GM21367 (cell line): ENCODE measurements around the gene OSBP2.
"Not testable (repeated sequence)": the region's sequence is repeated elsewhere in the genome, so short reads cannot be mapped to it uniquely, and the experiment has no call there.

Experiments
- ATAC-seq: cut with Tn5 transposase; IDR thresholded peaks from one replicate; pipeline ENCODE4 v1.9.1; 2021; ENCODE audit not compliant: unreplicated experiment

OSBP2 gene

DNA sequence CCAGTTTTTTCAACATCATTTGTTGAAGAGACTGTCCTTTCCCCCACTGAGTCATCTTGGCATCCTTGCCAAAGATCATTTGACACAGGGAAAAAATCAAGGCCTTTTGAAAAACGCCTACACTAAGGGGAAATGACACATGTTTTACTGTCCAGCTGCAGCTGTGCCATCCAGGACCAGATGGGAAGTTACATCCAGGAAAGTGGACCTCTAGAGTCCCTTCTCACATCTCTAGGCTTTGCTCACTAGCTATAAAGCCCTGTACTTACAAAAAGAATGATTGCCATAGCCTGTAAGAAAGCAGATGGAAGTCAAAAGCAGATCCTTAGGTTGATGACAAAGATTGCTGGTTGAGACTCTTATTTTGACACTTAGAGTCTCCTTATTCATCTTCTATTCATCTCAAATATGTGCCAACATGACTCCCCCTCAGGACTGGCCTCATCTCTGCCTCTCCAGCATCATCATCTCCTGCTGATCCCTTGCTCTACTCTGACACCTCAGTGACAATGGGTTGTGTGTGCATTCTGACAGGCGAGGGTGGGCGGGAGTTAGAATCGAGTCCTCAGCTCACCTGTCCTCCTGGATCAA, 22.8 kb downstream of the OSBP2 start:
- ATAC-seq = no peak

DNA sequence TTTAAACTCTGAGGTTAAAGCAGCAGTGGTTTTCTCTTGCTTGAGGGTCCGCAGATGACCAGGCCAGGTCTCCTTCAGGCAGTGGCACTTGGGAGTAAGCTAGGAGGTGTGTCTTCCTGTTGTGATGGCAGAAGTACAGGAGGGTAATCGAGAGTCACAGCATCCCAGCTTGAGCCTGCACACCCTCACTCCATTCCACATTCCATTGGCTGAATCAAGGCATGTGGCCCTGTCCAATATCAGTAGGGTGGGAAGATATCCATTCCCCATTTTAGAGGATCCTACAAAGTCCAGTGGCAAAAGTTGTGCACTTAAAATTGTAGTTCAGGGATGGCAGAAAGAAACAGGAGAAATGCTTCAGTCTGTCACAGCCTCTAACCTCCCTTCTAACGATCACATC, 23.3 kb downstream of the OSBP2 start:
- ATAC-seq = no peak

DNA sequence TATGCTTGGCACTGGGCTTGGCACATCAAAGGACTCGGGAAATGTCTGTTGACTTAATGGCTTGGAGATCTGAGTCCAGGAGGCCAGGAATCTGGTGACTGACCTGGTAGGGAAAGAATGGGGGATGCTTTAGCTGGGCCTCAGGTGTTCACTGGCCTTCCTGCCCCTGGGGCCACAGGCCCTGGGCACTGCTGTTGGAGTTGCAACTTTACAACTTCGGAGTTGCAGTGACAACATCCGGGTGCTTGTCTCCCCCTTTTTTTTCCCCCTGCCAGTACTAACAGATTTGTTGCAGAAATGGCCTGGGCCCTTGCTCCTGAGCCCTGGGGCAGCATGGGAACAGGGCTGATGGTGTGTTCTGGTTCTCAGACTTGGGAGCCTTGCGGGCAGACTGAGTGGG, 23.8 kb downstream of the OSBP2 start:
- no peak for ATAC-seq

DNA sequence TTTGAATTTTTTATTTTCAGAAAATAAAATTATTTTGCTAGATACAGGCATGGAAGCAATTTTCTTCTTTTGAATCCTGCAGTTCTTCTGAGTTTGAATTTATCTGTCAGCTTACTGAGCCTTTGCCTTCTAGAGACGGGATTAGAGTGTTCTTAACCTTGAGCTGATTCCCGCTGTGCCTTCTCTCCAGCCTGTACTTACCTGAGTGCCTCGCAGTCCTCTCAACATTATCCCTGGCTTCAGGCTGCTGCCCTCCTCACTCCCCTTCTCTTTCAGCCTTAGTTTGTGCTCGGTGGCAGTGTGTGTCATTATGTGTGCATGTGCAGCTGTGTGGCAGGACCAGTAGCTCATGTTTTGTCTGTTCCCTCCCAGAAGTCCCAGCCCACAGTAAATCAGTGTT, 24.3 kb downstream of the OSBP2 start:
- no peak for ATAC-seq

DNA sequence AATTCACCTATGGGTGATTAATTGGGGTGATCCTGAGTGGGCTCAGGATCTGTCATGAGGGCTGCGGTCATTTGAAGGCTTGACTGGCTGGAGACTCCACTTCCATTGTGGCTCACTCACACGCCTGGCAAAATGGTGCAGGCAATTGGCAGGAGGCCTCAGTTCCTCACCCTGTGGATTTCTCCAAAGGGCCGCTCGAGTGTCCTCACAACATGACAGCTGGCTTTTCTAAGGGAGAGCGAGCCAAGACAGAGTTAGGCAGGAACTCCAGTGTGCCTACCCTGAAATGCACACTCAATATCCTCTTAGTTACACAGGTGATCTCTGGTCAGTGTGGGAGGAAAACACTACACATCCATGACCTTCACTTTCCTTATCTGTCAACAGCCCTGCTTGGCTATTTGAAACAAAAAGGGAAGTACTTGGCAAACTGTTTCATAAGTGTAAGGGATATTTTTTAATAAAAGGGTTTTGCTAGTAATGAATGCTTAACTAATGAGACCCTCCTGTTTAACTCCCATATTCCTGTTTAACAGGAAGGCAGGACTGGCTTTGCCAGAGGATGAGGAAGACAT, 25.7 kb downstream of the OSBP2 start:
- ATAC-seq = no peak

DNA sequence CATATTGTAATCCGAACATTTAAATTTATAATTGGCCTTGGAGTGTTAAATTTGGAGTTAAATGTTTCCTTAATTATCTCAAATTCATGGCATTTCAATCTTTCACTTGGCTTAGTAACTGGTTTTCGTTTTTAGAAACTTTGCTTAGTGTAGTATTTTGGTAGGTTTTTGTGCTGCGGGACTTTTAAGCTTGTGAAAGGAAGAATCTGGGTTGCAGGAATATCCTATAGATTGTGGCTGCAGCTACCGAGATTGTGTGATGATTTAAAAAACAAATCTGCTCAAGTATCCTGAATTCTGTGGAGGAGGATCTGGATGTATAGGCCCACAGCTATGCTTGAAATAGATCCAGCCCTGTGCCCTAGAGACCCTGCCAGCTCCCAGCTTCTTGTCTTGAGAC, 27.1 kb downstream of the OSBP2 start:
- ATAC-seq = no peak

DNA sequence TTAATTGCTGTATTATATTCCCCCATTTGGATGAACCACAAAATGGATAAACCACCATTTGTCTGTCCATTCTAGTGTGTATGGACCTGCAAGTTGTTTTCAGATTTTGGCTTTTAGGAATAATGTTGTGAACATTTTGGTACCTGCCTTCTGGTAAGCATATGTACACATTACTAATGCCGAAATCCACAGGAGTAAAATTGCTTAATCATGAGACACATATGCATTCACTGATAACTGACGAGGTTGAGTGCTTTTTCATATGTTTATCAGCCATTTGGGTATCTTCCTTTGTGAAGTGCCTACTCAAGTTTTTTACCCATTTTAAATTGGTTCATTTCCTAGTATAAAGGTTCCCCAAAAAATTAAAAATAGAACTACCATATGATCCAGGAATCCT, 34.2 kb downstream of the OSBP2 start:
- no peak for ATAC-seq

DNA sequence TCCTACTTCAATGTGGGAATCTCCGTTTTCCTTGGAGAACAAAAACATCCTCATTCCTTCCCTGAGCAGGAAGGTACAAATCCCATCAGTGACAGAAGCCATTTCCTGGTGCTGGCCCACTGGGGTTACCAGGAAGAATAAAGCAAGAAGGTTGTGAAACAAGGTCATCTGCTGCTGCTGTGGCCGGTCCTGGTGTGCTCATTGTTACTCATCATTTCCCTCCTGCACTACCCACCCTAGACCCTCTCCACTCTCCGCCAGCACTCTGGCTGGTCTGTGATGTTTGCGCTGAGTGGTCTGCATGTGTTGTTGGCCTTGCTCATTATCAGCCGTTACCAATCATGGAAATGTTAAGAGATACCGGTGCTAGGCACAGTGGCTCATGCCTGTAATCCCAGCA, 37.0 kb downstream of the OSBP2 start:
- ATAC-seq = no peak

DNA sequence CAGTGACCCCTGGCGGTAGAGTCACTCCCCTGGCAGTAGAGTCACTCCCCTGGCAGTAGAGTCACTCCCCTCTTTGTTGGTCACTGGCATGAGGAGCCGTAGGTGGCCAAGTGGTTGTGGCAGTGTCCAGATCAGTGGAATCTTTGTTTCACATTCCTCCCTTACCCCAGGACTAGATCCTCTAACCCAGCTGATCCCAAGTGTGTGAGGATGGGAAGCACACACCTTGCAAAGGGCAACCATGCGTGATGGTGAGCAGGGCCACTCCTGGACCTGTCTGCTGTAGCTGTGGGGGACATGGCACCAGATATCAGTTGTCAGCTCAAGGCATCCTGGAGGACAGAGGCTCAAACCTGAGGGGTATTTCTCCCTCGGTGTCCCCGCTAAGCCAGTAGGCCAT, 37.8 kb downstream of the OSBP2 start:
- ATAC-seq = no peak

DNA sequence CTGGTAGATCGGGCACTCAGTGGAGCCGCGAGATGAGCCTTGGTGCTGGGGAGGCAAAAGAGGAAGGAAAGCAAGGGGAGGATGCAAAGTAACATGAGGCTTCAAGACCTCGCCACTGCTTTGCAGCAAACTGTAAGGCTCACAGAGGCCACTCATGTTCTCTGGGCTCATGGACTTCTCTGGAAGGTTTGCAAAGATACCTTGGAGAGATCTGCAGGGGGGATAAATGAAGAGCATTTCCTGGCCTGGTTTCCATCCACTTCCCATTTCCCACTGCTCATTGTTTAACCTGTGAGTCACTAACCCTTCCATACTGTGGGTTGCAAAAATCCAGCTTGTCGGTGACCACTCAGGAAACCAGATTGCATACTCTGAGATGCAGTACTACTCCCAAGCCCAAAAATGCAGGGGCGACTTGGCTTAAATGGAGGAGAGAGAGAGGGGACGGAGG, 38.5 kb downstream of the OSBP2 start:
- ATAC-seq = no peak

DNA sequence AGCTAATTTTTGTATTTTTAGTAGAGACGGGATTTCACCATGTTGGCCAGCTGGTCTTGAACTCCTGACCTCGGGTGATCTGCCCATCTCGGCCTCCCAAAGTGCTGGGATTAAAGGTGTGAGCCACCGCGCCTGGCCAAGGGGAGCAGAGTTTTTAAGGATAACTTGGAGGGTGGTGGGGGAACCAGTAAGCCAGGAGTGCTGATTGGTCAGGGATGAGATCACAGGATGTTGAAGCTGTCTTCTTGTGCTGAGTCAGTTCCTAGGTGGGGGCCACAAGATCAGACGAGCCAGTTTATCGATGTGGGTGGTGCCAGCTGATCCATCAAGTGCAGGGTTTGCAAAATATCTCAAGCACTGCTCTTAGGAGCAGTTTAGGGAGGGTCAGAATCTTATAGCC, 45.3 kb downstream of the OSBP2 start:
- not testable (repeated sequence) for ATAC-seq

DNA sequence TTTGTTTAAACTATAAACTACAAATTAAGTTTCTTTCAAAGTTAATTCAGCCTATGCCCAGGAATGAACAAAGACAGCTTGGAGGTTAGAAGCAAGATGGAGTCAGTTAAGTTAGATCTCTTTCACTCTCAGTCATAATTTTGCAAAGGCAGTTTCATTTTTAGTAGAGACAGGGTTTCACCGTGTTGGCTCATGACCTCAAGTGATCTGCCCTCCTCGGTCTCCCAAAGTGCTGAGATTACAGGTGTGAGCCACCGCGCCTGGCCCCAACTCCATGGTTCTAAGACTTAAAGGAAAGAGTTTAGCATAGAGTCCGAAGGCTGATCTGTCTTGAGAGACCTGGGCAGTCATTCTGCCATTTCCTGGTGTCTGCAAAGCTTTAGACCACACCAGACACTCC, 45.8 kb downstream of the OSBP2 start:
- ATAC-seq = not testable (repeated sequence)

DNA sequence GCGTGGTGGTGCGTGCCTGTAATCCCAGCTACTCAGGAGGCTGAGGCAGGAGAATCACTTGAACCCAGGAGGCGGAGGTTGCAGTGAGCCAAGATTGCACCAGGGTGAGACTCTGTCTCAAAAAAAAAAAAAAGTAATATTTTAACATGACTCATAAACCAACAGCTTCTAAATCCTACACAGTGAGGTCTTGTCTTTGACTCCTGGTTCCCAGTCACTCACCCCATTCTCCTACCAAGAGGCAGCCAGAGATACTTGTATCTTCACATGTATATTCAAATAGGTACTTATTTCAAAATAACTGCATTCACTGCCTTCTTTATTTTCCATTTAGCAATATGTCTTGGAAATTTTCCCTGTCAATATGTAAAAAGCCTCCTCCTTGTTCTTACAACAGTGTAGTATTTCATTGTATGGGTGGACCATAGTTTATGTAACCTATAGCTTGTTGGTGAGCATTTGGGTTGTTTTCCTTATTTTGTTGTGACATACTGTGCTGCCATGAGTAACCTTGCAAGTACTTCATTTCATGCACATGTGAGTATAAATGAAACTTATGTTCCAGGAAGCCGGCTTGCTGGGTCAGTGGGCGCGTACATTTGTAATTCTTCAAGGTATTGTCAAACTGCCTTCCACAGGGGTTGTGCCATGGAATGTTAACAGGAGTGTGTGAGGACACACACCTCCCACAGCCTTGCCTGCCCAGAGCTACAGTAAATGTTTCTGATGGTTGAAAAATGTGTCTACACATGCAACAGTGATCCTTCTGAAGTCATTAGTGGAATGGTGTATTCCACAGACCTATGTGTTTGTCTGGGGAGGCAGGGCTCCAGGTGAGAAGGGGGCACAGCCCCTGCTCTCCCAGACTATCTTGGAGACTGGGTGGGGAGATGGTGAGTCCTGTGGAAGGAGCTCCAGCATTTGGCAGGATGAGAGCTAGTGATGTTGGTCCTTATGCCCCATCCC, 47.9 kb downstream of the OSBP2 start:
- no peak for ATAC-seq

DNA sequence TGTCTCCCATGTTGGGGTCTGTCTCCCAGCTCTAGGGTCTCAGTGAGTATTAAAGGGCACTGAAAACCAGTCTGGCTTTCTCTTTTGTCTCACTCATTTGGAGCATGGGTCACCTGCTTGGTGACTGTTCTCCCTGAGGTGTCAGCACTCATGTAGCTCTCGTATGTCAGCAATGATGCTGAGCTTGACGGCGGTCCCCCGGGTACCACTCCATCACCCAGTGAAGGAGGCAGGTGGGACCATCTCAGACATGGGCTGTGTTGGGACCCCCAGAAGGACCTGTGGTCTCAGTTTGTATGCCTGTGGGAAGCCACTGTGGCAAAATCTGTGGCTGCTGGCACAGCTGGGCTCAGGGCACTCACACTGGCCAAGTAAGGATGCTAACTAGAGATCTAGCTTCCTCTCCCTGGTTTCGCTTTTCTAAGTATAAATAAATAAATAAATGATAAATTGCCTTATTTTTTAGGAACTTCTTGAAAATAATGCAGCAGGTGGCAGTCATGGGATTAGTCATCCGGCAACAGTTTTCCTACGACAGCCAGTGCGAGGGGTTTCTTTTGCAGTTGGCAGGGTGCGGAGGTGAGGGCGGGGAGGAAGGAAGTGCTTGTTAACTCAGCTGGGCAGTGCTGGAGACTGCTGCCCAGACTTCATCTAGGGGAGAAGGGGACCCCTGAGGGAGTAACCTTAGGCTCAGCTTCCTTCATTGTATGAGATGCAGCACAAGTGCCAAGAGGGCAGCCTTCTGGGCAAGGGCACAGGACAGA, 48.8 kb downstream of the OSBP2 start:
- ATAC-seq = no peak

DNA sequence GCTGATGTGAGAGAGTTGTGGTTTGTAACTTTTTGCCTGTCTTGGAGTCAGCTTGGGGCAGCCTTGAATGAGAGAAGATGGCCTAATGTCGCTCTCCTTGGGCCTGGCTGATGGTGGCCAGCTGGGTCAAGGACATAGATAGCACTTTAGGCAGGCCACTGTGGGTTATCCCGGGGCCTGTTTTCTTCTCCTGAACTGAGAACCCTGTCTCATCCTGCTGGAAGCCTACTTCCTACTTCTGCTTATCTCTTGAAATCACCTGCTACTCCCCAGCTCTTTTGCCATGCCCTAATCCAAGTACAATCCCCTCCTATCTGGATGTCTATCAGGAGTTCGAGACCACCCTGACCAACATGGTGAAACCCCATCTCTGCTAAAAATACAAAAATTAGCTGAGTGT, 49.5 kb downstream of the OSBP2 start:
- no peak for ATAC-seq

DNA sequence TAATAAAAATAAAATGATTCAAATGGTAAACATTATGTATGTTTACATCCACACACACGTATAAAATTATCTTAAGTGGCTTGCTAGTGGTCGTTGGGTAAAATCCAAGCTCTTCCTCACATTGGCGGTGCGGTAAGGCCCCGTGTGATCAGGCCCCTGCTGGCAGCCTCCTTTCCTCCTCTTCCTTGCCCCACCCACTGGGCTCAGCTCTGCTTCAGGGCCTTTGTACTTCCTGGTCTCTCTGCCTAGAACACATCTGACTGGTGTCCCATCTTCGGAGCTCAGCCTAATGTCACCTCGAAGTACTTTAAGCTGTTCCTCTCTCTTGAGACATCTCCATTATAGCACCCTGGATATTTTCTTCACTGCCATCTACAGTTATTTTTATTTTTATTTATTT, 52.8 kb downstream of the OSBP2 start:
- no peak for ATAC-seq

DNA sequence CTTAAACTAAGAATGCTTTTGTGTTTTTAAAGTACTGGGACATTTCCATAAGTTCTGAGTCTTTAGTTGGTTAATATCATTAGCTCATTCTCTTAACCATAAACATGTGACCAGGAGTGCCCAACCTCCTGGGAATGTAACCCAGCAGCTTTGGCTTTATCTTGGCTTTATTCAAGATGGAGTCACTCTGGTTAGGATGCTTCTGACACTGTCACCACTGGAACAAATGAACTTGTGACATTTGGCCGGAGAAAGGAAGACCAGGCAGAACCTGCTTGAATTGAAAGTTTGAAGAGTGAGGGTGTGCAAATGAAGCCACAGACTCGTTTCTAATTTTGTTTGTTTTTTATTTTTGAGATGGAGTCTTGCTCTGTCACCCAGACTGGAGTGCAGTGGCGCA, 54.6 kb downstream of the OSBP2 start:
- ATAC-seq = no peak

DNA sequence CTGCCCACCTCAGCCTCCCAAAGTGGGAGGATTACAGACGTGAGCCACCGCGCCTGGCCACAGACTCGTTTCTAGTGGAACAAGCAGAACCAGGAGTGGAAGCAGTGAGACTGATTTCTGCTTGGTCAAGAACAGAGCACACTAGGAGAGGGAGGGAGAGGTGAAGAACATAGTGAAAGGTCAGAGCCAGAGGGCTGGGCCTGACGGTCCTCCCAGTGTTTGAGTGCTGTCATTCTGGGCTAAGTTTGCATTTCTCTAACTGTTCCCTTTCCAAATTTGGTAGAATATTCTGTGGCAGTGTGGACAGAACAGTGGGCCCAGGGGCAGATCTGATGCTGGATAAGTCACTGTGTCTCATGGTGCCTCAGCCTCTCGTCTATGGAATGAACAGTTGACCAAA, 55.2 kb downstream of the OSBP2 start:
- no peak for ATAC-seq

DNA sequence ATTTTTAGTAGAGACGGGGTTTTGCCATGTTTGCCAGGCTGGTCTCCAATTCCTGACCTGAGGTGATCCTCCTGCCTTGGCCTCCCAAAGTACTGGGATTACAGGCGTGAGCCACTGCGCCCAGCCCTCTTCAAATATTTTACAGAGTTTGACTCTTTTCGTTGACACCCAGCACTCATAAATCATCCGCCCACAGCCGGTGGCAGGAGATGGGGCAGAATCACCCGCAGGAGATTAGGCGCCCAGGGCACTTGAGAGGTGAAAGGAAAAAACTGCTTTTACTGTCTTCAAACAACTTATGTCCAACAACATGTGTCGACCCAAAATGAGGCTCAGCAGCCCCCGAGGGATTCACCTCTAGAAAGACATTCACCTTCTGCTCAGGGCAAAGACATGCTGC, 56.9 kb downstream of the OSBP2 start:
- ATAC-seq = no peak

DNA sequence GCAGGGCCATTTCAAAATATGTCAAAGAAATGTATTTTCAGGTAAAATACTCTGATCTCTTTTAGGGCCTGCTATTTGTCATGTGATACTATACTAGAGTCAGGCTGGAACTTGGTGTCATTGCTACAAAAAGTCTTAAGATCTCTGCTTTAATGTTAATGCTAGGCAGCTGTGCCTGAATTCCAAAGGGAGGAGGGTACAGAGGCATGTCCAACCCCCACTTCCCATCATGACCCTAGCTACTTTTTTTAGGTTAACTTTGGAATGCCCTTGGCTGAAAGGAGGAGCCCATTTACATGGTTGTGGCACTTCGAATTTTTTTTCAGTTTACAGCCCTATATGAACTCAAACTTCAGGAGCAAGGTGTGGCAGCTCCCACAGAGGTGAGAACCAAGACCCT, 58.1 kb downstream of the OSBP2 start:
- no peak for ATAC-seq

DNA sequence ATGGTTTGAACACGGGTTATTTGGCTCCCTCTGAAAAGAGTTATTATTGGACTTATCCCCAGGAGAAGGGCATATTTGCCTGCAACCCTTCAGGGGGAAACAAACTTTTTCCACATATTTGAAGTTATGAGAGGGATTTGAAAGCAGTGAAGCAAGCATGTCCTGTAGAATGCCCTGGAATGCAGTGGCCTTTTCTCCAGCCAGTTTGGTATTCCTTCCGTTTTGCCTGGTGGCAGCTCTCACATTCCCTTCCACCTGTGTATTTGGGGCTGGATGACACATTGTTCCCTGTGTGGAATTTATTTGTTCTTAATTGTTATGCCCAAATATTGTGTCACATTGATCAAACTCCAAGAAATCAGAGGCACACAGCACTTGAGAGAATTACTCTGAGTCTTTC, 59.0 kb downstream of the OSBP2 start:
- ATAC-seq = no peak
